Activated CD4-positive, alpha-beta T cell treated with anti-CD3 and anti-CD28 coated beads, Interleukin-10, Interleukin-2, amounts not matched to agents 100 ng/mL and 50 ng/mL, durations not matched to agents 16 hours and 8 hours (primary cell): ENCODE data around the gene PIK3R1.
"Not testable (repeated sequence)": the region's sequence is repeated elsewhere in the genome, so short reads cannot be mapped to it uniquely, and the experiment has no call there.

Experiments used
- DNase-seq: peaks from one replicate; pipeline ENCODE4 v3.0.0-alpha.2; 2020

The PIK3R1 gene

DNA sequence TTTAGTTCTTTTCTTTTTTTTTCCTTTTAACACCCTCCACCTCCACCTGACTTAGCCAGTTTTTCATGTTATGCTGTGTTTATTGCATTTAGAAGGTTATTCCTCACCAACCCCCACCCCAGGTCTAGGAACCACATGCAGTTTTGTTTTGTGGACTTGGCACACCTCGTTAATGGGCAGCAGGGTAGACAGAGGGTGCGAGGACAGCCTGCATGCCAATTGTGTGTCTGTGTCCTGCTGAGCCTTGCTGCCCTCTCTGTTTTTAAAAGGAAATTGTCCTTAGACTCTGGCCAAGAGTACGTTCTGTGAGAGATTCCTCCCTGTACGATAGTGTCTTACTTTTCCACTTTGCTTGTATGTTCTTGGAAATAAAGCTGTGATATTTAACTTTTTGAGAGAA is 13.9 kb downstream of the PIK3R1 start:
- no peak for DNase-seq

DNA sequence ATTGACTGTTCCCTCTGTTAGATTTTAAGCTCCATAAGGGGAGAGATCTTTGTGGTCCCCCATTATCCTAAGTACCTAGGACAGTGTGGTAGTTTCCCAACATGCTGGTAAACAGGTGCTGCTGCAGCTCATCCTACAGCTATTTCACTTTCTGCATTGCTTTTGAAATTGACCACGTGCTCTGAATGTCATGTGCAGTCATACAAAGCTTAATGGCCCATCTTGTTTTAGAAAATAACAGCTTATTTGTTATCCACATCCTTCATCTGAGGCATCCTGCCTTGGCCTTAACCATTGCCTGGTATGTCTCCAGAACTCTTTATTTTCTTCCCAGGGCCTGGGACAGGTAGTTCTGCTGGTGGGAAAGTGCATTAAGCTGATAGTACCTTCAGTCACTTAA is 14.7 kb downstream of the PIK3R1 start:
- DNase-seq = no peak

DNA sequence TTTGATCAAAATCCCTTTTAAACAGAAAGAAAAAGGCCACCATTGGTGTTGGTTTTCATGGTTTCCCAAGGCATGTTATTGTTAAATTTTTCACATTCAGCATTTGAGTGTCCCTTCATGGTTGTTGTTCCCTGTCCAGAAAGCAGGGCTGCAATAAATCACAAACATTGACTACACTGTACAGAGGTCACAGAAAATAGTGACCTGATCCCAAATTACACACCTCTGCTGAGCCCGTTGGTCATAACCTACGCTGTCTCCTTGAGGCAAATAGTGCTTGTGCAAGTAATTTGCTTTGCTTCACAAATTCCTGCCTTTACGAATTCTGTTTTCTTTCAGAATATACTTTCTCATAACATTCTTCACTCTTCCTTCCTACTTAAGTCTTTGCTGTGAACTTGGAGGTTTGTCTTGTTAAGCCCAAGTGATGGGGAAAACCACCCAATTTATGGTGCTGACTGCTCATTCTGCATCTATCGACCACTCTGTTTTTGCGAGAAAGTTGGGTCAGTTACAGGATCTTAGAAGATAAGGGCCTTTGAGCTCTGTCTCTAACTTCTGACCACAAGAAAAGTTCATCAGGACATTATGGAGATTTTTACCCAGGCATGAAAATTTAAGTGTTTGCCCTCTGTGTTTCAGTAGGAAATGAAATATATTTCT is 16.0 kb downstream of the PIK3R1 start:
- no peak for DNase-seq

DNA sequence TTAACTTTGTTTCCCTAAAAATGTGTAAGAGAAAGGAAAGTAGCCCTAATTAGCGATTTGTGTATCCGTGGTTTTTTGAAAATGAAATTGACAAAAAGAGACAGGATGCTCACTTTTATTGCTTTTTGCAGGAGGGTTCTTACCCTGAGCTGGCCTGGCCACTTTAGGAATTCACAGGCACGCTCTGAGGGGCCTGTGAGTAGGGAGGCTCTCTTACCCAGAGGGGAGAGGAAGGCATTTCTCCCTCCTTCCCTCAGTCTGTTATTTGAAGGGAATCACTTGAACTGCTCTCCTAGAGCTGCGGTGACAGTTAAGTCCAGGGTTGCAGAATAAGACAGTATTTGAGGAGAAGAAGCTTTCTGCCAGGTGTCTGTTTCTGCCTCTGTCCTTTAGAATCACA is 16.7 kb downstream of the PIK3R1 start:
- DNase-seq = no peak

DNA sequence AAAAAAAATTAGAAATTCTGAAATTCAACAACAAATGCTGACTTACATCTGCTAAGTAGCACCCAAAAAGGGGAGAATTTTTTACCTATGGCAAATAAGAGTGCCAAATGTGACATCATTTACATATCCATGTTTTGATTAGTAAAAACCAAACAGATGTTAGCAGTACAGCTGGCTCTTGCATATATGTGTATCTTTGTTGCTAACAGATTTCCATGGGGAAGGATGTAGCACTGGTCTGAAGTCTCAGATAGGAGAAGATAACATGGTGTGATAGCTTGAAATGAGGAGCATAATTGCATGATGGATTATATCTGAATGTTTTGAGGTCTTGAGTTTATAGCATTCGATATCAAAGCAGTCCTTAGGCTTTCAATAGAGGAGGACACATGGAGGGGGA is 17.5 kb downstream of the PIK3R1 start:
- no peak for DNase-seq

DNA sequence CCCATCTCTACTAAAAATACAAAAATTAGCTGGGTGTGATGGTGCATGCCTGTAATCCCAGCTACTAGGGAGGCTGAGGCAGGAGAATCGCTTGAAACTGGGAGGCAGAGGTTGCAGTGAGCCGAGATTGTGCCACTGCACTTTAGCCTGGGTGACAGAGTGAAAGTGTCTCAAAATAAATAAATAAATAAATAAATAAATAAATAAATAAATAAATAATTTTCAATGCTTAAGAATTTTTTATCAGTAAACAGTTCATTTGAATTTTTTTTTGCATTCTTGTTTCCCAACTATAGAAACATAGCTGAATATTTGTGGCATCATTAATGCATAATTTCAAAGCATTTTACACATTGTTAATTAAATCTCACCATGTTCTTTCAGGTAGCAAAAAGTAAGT is 19.7 kb downstream of the PIK3R1 start:
- DNase-seq = not testable (repeated sequence)

DNA sequence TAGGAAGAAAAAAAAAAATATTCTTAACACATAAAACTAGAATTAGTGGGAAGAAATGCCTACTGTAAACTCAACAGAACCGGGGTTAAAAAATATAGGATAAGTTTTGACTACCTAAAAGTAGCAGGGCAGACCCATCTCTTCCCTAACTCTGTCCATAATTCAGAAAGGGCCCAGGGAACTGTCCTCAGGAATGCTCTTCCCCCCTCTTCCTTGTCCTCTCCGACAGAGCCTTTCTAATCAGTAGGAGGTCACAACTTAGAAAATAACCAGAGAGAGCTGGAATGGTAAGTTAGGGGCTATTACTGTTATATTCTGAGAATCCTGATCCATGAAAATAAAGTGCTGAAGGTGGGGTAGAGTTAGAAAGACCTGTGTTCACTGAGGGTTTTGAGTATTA is 22.2 kb downstream of the PIK3R1 start:
- DNase-seq = no peak

DNA sequence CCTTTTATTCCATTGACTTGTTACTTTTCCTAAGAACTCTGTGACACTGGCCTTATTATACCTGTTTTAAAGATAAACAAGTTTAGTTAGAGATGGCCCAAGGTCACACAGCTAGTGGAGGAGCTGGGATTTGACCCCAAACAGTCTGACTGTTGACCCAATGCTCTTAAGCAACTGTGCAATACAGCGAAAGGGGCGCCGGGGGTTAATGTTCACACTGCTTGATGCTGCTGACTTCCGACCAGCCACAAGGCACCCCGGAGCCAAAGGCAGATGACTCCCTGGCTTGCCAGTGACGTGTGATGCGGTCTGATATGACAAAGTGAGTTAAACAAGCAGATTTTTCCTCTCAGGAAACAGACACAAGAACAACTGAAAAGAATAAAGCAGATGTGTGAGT is 23.9 kb downstream of the PIK3R1 start:
- peak; percentile 85 for DNase-seq

DNA sequence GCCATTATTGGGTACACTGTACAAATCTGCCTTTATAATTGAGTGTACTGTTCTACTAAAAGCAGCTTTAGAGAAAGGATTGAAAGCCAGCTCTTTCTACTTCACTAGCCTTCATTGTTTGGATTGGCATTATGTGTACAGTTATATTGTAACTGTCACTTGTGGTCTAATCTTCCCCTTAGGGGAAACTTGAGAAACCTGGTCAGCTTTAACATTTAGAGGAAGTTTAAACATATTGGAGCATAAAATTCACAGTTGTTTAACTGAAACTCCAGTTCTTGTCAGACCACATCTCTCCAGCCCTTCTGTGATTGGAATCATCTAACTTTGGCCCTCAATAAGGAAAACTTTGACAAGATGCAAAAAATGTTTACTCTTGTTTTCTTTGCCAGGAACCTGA is 24.6 kb downstream of the PIK3R1 start:
- DNase-seq = peak; percentile 37

DNA sequence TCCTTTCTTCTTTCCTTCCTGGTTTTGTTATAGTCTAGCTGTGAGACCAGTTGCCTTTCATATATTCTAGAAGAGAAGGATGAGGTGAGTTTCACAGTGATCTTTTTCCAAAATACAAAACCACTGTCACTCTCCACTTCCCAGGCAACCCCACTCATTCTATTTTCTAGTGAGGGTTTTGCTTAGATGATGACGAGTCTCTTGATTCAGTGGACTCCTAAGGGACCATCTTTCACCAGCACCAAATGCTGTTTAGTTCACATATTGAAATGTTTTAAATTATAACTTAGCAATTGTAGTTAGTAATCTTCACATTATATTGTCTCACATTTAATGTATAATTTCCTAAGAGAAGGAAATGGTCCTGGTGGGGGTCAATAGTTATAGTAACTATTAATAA is 25.2 kb downstream of the PIK3R1 start:
- DNase-seq = no peak

DNA sequence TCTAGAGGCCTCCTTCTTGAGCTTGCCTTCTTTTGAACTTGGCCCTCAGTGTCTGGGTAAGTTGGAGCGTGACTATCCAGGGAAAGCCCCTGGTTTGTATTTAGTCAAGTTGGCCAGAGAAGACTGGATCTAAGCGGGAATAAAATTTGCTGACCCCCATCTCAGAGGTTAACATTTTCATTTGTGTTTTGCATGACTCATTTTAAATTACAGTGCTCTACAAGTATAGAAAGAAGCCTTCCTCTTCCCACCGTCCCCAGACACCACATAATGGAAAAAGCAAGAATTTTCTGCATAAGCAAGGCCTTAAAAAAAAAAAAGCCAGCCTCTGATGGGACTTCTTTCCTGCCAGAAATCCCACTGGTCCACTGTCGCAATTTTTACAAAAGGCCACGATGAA is 27.2 kb downstream of the PIK3R1 start:
- no peak for DNase-seq

DNA sequence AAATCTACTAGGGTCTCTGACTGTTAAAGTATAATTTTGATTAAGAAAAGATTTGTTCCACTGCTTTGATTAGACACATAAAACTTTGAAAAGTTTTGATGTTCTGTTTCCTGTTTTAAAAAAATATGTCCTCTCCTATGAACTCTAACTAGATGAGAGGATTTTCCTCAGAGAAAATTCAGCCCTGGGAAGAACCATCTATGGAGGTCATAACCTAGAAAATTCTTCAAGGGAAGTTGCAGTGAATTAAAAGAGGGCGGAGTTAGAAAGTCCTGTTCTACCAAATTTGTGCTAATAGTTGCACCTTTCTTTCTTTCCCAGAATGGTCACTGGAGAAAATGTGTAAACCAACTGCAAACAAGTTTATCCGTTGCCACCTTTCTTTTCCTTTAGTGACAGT is 27.7 kb downstream of the PIK3R1 start:
- DNase-seq = no peak

DNA sequence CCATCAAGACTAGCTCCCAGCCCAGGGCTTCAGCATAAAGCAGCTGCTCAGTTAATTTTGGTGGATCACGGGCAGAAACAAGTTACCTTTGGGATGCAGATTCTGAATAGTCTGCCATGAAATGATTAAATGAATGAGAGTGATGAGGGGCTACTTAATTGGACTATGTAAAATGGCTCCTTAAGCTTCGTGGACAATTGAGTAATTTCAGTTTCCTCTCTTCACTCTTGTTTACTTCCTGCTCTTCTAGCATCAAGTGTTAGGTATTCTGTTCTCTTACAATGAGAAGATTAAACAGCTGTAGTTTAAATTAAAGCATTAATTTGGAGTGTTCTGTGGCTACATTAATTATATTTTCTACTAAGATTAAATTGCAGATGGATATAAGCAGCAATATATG is 28.1 kb downstream of the PIK3R1 start:
- no peak for DNase-seq

DNA sequence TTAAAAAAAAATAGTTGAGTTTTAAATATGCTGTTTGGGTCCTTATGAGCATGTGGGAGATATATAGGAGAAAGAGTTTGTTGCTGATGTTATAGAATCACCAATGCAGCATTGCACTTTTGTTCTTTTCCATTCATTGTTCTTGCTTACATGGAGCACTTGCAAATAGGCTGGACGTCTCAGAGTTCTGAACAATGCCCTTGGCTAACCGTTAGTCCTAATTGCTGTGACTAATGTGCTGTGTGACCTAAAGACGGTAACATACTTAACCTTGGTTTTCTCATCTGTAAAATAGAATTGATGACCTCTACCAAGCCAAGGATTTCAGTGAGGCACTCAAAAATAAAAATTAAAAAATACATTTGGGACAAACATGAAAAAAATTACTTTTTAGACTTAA is 29.8 kb downstream of the PIK3R1 start:
- DNase-seq = no peak

DNA sequence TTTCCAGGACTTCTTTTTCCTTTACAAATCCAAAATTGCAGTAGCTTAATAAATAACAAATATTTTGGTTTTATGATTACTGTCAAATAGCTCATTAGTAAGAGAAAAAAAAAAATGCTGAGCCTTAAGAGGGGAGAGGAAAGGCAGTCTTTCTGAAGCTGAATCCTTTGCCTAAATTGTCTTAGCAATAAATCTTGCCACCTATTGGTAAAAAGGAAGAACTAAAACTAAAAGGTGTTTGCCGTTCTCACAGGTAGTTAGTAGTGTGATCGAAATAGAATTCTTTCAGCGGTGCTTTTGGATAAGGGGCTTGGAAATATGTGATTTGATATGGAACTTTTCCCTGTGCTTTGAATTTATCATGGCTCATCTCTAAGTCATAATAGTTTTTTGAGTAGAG is 31.2 kb downstream of the PIK3R1 start:
- DNase-seq = no peak

DNA sequence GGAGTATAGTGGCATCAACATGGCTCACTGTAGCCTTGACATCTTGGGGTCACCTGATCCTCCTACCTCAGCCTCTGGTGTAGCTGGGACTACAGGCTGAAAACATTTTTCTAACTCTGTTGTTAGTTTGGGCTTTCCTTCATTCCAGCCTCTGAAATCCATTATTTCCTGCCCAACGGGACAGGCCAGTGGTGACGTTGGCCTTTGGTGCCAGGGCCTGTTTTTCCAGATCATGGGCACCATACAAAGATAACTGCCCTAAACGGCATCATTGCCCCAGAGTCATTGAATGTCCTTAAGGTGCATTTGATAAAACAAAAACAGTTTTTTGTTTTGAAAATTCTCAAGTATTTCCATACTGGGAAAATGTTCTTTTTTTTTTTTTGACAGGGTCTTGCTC is 32.1 kb downstream of the PIK3R1 start:
- DNase-seq = no peak

DNA sequence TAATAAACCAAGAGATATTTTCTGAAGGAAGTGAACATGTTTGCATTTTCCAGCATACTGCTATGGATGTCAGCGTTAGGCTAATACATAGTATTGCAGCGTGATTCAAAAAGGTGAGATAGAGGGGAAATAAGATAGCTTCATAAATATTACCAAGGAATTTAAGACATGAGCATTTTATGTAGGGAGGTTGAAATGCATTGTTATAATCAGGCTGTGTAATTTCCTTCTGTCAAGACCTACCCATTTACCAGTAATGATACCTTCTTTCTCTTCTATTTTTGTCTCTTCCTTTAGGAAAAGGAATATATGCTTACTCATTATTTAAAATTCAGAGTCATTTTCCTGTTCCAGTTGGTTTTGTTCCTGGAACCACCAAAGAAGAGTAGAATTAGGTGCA is 33.3 kb downstream of the PIK3R1 start:
- no peak for DNase-seq

DNA sequence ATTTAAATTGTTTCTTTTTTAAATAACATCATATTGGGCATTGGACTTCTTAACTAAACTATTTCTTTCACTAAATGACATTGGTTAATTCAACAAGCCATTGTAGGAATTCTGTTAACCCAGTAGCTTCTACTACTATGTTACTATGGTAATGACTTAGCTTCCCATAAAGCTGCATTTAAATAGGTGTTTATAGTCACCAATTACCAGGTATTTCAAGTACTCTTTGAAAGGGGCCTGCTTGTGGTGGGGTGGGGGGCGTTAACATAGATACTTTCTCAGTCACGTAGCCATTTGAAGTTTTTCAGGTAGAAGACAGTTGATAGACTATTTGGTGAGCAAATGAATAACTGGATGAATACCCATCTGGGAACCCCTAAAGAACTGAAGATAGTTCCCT is 34.0 kb downstream of the PIK3R1 start:
- DNase-seq = no peak

DNA sequence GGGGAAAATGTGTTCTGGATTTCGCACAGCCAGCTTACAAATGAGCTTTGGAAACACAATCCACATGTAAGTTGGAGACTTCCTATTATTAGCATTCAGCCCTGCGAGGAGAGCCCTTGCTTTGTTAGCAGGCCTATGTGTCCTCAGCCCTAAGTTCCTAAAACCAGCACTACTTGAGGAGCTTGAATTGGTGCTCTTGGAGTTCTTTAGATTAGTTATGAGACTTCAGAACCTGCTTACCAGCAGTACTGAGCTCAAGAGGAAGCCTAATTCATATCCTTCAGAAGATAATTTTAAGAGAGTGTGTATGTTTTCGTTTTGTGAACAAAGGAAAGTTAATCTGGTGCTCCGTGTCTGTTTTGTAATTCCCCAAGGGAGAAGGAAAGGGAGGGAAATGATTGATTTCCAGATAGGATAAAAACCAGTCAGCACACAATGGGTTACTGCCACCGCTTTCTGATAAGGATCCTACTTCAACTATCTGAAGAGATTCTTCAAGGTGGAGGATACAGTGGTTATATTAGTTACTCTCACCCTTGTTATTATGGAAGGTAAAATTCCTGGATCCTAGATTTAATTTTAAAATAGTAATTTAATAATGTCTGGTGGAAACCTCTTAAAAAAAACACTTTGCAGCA is 35.2 kb downstream of the PIK3R1 start:
- DNase-seq = no peak

DNA sequence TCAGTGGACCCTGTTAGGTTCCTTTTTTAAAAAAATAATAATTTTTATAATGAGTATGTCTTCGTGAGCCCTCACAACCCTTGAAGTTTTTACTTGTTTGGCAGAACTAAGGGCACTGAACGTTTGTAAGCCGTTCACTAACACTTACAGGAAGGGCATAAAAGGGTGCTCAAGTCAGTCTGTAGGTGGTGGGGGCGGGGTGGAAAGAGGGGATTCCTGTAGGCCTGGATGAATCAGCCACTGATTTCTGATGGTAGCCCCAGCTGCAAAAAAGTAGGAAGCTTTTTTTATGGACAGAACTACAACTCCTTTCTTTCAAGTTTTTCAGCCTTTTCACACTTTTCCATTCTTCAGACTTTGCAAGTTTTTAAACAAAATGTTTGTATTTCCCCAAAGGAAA is 35.8 kb downstream of the PIK3R1 start:
- DNase-seq = peak; percentile 40

DNA sequence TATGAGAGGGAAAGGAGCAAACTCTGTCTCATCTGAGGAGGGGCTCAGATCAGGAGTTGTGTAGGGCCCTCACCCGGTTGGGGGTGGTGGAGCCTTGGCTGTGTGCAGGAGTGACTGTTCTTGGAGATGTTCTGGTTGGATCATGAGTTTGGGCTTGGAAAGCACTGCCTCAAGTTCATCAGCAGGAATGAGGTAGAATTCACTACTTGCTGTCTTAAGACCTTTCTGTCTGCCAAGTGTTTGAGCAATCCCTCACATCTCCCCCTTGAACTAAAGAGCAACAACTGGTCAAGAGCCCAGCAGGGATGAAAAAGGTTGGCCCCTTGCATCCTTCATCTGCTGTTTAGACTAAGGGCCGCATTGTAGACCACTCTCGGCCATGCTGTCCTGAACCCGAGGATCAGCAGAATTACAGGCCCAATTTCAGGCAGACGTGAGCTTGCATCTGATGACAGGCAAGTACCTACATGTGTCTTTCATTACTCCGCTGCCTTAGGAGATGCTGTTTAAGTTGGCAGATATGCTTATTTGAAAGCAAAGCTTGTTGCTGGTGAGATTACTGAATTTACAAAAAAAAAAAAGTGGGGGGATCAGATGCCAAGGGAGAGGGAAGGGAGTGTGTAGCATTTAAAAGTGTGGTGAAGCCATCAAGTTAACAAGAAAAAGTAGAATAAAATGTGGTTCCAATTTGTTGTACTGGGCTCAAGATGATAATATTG is 36.4 kb downstream of the PIK3R1 start:
- no peak for DNase-seq

DNA sequence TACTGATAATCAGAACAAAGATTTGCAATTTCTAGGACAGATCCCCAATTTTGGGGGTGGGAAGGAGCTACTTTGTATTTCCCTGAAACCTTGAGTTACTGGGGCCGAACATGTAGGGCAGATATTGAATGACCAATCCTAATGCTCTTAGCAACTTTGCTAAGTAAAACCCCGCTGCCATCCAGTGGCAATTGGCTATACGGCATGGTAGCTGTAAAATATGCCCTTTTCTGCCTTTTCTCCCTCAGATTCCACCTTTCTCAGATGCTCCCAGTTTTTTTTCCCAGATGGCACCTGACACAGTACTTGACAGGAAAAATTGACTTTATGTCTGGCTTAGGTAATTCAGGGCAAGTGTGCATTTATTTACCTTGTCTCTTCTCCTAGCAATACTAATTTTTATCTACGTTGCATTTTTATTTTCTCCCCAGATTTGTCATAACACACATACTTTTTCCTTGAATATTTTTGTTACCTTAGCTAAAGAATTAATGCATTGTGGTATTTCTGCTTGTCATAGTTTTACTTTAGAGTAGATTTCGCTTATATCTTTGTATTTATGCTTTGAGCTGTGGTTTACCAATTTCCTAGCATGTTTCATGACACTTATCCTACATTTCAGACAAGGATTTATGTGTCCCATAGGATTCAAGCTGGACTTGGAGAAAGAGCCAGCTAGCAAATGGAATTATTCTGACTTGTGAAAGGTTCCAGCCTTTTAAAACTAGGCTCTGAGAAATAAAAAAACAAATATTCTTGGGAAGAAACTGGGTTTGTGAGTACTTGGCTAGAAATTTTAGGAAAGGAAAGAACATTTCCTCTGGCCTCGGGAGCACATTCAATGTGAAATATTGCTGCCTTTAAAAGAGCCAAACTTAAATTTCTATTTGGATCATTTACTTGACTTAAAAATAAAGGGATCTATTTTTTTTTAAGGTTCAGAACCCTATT is 37.4 kb downstream of the PIK3R1 start:
- DNase-seq = peak; percentile 60
